ENCODE results near the gene RNF166.

GRCh38 chr16:88715312-88716190 is 9.3 kb upstream of the RNF166 start:
- TF ChIP-seq POLR2A (IDR thresholded peaks at IDR 0.05; ENCODE audit: low read depth, low read length) (no peak), GATA2 (IDR thresholded peaks at IDR 0.05; ENCODE audit: insufficient read depth, insufficient read length, low read depth, low read length) (no peak), CTCF (IDR thresholded peaks at IDR 0.05; ENCODE audit: extremely low read depth in 1 of 2, insufficient read depth in 1 of 2, low read depth in 1 of 2, low read length in 2 of 2) (no peak), POLR2AphosphoS5 (IDR thresholded peaks at IDR 0.05; ENCODE audit: insufficient read depth, low read depth, low read length) (no peak), EZH2 (IDR thresholded peaks at IDR 0.05; ENCODE audit: borderline replicate concordance, low read depth, low read length, severe bottlenecking) (no peak), FOS (IDR thresholded peaks at IDR 0.05; ENCODE audit: borderline replicate concordance, insufficient read depth, low read length) (no peak), MAX (IDR thresholded peaks at IDR 0.05; ENCODE audit: insufficient read depth, insufficient read length) (no peak), MYC (IDR thresholded peaks at IDR 0.05; ENCODE audit: low read depth, low read length) (no peak), JUN (IDR thresholded peaks at IDR 0.05; ENCODE audit: borderline replicate concordance, insufficient read depth, insufficient read length, low read depth) (no peak)

All from endothelial cell of umbilical vein (primary cell).